Measurements from ENCODE around the gene MYO3B.

MYO3B gene

DNA sequence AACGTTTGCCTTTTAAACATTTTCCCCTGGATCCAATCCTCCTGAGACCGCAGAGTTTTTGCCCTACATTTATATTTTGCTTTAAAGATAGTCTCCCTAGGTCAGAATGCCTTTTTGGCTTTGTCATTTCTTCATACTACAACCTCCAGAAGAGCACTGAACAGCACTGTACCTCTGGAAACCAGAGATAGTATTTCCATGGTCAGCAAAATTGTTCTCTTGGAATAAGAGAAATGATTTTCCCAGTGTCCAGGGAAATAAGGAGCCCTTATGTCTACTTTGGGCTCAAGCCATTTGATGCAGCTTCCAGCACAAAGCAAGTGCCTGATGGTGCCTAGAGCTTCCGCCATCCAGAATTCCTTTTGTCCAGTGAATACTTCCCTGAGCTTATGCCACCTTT is 461.7 kb downstream of the MYO3B start:
- Histone ChIP-seq H3K36me3 (ENCODE audit: control insufficient read depth in 1 of 2, insufficient read depth in 2 of 2, low read depth in 1 of 2, low read length in 2 of 2) (no peaks in the 10 kb centered on the region), H3K9me3 (ENCODE audit: control insufficient read depth, low read length) (no peaks in the 10 kb centered on the region), H3K18ac (ENCODE audit: low read depth in 1 of 2, low read length in 2 of 2) (no peak overlapping the region), H3K27me3 (ENCODE audit: control insufficient read depth in 1 of 2, insufficient read depth in 1 of 2, low read length in 2 of 2) (no peaks in the 10 kb centered on the region), H2BK15ac (ENCODE audit: low read depth, poor library complexity, severe bottlenecking) (no peak overlapping the region), H3K4me1 (ENCODE audit: control insufficient read depth, insufficient read depth, low read depth, low read length) (no peaks in the 10 kb centered on the region), H3K79me1 (replicated peaks; ENCODE audit: low read length, poor library complexity, severe bottlenecking) (no peaks in the 10 kb centered on the region), H3K27ac (ENCODE audit: low read length, poor library complexity, severe bottlenecking) (no peak overlapping the region), H2BK12ac (ENCODE audit: low read length in 2 of 2) (no peak overlapping the region), H2AK5ac (ENCODE audit: low read length, severe bottlenecking) (no peak overlapping the region), H2BK120ac (ENCODE audit: low read depth, low read length) (no peak overlapping the region), H3K23ac (ENCODE audit: low read length in 2 of 2) (no peak overlapping the region), H2AFZ (ENCODE audit: low read depth, low read length) (no peak overlapping the region), H4K91ac (ENCODE audit: low read length) (no peak overlapping the region), H3K4me2 (ENCODE audit: low read length, poor library complexity, severe bottlenecking) (no peak overlapping the region), H4K8ac (ENCODE audit: low read length) (no peak overlapping the region), H3K9ac (ENCODE audit: low read length) (no peak overlapping the region), H3K14ac (ENCODE audit: low read length in 2 of 2) (no peak overlapping the region), H2BK5ac (ENCODE audit: low read depth, low read length, poor library complexity, severe bottlenecking) (no peak overlapping the region), H3K4me3 (ENCODE audit: insufficient read depth in 1 of 2, low read depth in 1 of 2, low read length in 2 of 2) (no peak overlapping the region), H3K4ac (ENCODE audit: low read depth in 1 of 2, low read length in 2 of 2) (no peak overlapping the region)
- no peak for DNase-seq
- WGBS: 92% methylated on average over 3 of the region's 3 CpGs

DNA sequence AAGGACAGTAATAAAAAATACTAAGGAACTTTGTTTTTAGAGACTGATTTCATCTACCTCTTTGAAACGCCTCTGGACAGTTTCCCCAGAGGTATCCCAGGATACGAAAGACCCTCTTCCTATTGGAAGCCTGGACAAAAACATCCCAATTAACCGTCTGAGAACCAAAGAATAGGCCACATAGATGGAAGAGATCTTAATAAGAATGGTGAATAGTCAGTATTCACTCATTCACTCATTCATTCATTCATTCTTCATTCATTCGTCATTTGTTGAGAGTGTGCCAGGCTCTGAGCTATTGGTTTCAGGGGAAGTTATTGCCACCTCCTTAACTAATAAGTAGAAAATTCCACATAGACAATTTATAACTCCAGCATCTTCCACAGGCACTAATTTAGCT is 464.0 kb downstream of the MYO3B start:
- Histone ChIP-seq H2AFZ (ENCODE audit: low read depth, low read length) (no peak overlapping the region), H3K4me1 (ENCODE audit: control insufficient read depth, insufficient read depth, low read depth, low read length) (no peaks in the 10 kb centered on the region), H4K8ac (ENCODE audit: low read length) (no peak overlapping the region), H3K9me3 (ENCODE audit: control insufficient read depth, low read length) (no peaks in the 10 kb centered on the region), H3K9ac (ENCODE audit: low read length) (no peak overlapping the region), H3K4me3 (ENCODE audit: insufficient read depth in 1 of 2, low read depth in 1 of 2, low read length in 2 of 2) (no peak overlapping the region), H3K4ac (ENCODE audit: low read depth in 1 of 2, low read length in 2 of 2) (no peak overlapping the region), H3K36me3 (ENCODE audit: control insufficient read depth in 1 of 2, insufficient read depth in 2 of 2, low read depth in 1 of 2, low read length in 2 of 2) (no peaks in the 10 kb centered on the region), H3K18ac (ENCODE audit: low read depth in 1 of 2, low read length in 2 of 2) (no peak overlapping the region), H2BK5ac (ENCODE audit: low read depth, low read length, poor library complexity, severe bottlenecking) (no peak overlapping the region), H2BK12ac (ENCODE audit: low read length in 2 of 2) (no peak overlapping the region), H2BK120ac (ENCODE audit: low read depth, low read length) (no peak overlapping the region), H3K23ac (ENCODE audit: low read length in 2 of 2) (no peak overlapping the region), H2AK5ac (ENCODE audit: low read length, severe bottlenecking) (no peak overlapping the region), H3K27me3 (ENCODE audit: control insufficient read depth in 1 of 2, insufficient read depth in 1 of 2, low read length in 2 of 2) (no peaks in the 10 kb centered on the region), H3K14ac (ENCODE audit: low read length in 2 of 2) (no peak overlapping the region), H2BK15ac (ENCODE audit: low read depth, poor library complexity, severe bottlenecking) (no peak overlapping the region), H3K79me1 (replicated peaks; ENCODE audit: low read length, poor library complexity, severe bottlenecking) (no peaks in the 10 kb centered on the region), H4K91ac (ENCODE audit: low read length) (no peak overlapping the region), H3K4me2 (ENCODE audit: low read length, poor library complexity, severe bottlenecking) (no peak overlapping the region), H3K27ac (ENCODE audit: low read length, poor library complexity, severe bottlenecking) (no peak overlapping the region)
- WGBS: no CpG with 5 or more reads among the region's 4 CpGs
- DNase-seq: no peak

- Histone ChIP-seq H2AFZ (ENCODE audit: low read depth, low read length) (no peak overlapping the region), H3K18ac (ENCODE audit: low read depth in 1 of 2, low read length in 2 of 2) (no peak overlapping the region), H3K79me1 (replicated peaks; ENCODE audit: low read length, poor library complexity, severe bottlenecking) (no peaks in the 10 kb centered on the region), H2BK120ac (ENCODE audit: low read depth, low read length) (no peak overlapping the region), H2BK12ac (ENCODE audit: low read length in 2 of 2) (no peak overlapping the region), H3K4ac (ENCODE audit: low read depth in 1 of 2, low read length in 2 of 2) (no peak overlapping the region), H3K9ac (ENCODE audit: low read length) (no peak overlapping the region), H3K9me3 (ENCODE audit: control insufficient read depth, low read length) (no peaks in the 10 kb centered on the region), H4K8ac (ENCODE audit: low read length) (no peak overlapping the region), H3K4me3 (ENCODE audit: insufficient read depth in 1 of 2, low read depth in 1 of 2, low read length in 2 of 2) (no peak overlapping the region), H3K36me3 (ENCODE audit: control insufficient read depth in 1 of 2, insufficient read depth in 2 of 2, low read depth in 1 of 2, low read length in 2 of 2) (no peaks in the 10 kb centered on the region), H2BK15ac (ENCODE audit: low read depth, poor library complexity, severe bottlenecking) (no peak overlapping the region), H3K4me1 (ENCODE audit: control insufficient read depth, insufficient read depth, low read depth, low read length) (no peaks in the 10 kb centered on the region), H2AK5ac (ENCODE audit: low read length, severe bottlenecking) (no peak overlapping the region), H4K91ac (ENCODE audit: low read length) (no peak overlapping the region), H3K27ac (ENCODE audit: low read length, poor library complexity, severe bottlenecking) (no peak overlapping the region), H3K23ac (ENCODE audit: low read length in 2 of 2) (no peak overlapping the region), H3K14ac (ENCODE audit: low read length in 2 of 2) (no peak overlapping the region), H3K27me3 (ENCODE audit: control insufficient read depth in 1 of 2, insufficient read depth in 1 of 2, low read length in 2 of 2) (no peaks in the 10 kb centered on the region), H3K4me2 (ENCODE audit: low read length, poor library complexity, severe bottlenecking) (no peak overlapping the region), H2BK5ac (ENCODE audit: low read depth, low read length, poor library complexity, severe bottlenecking) (no peak overlapping the region)
- DNase-seq: no peak
- 82% methylated on average over 2 of the region's 2 CpGs for WGBS
These were observed 465.4 kb downstream of the MYO3B start for GRCh38 chr2:170643346-170643745.

GRCh38 chr2:170647741-170648436 is 469.9 kb downstream of the MYO3B start:
- WGBS: 66% methylated on average over 6 of the region's 8 CpGs
- Histone ChIP-seq H3K4me1 (ENCODE audit: control insufficient read depth, insufficient read depth, low read depth, low read length) (no peaks in the 10 kb centered on the region), H3K27ac (ENCODE audit: low read length, poor library complexity, severe bottlenecking) (no peak overlapping the region), H3K36me3 (ENCODE audit: control insufficient read depth in 1 of 2, insufficient read depth in 2 of 2, low read depth in 1 of 2, low read length in 2 of 2) (no peaks in the 10 kb centered on the region), H3K4me2 (ENCODE audit: low read length, poor library complexity, severe bottlenecking) (no peak overlapping the region), H2AFZ (ENCODE audit: low read depth, low read length) (no peak overlapping the region), H2AK5ac (ENCODE audit: low read length, severe bottlenecking) (no peak overlapping the region), H3K14ac (ENCODE audit: low read length in 2 of 2) (no peak overlapping the region), H4K8ac (ENCODE audit: low read length) (no peak overlapping the region), H3K4ac (ENCODE audit: low read depth in 1 of 2, low read length in 2 of 2) (no peak overlapping the region), H3K9me3 (ENCODE audit: control insufficient read depth, low read length) (no peaks in the 10 kb centered on the region), H4K91ac (ENCODE audit: low read length) (no peak overlapping the region), H2BK15ac (ENCODE audit: low read depth, poor library complexity, severe bottlenecking) (no peak overlapping the region), H3K79me1 (replicated peaks; ENCODE audit: low read length, poor library complexity, severe bottlenecking) (no peaks in the 10 kb centered on the region), H2BK12ac (ENCODE audit: low read length in 2 of 2) (no peak overlapping the region), H3K4me3 (ENCODE audit: insufficient read depth in 1 of 2, low read depth in 1 of 2, low read length in 2 of 2) (no peak overlapping the region), H2BK5ac (ENCODE audit: low read depth, low read length, poor library complexity, severe bottlenecking) (no peak overlapping the region), H3K9ac (ENCODE audit: low read length) (no peak overlapping the region), H3K27me3 (ENCODE audit: control insufficient read depth in 1 of 2, insufficient read depth in 1 of 2, low read length in 2 of 2) (no peaks in the 10 kb centered on the region), H2BK120ac (ENCODE audit: low read depth, low read length) (no peak overlapping the region), H3K18ac (ENCODE audit: low read depth in 1 of 2, low read length in 2 of 2) (no peak overlapping the region), H3K23ac (ENCODE audit: low read length in 2 of 2) (no peak overlapping the region)
- DNase-seq: no peak
